Measurements from ENCODE around the gene PROM1.

The PROM1 gene

GRCh38 chr4:15989424-15989823 is 94.4 kb downstream of the PROM1 start:
- H3K4me1 ChIP-seq (ENCODE audit: low read length), result no peaks in the 10 kb centered on the region
- no peak overlapping the region for H3K4me3 ChIP-seq (ENCODE audit: low read length)
- no peak for DNase-seq
- H3K27ac ChIP-seq (ENCODE audit: low read length), result no peak overlapping the region
- H3K9ac ChIP-seq (ENCODE audit: low read length), result no peak overlapping the region
- H3K27me3 ChIP-seq (replicated peaks; ENCODE audit: insufficient read depth, low read length), result no peaks in the 10 kb centered on the region
- no peak for TF ChIP-seq CTCF (IDR thresholded peaks at IDR 0.05; ENCODE audit: low read length)
- TF ChIP-seq EZH2phosphoT487 (IDR thresholded peaks at IDR 0.05; ENCODE audit: low read length), result no peak
- no peak overlapping the region for H2AFZ ChIP-seq (ENCODE audit: low read length)
- H3K4me2 ChIP-seq (ENCODE audit: low read depth, low read length), result no peak overlapping the region
- no peaks in the 10 kb centered on the region for H3K79me2 ChIP-seq (ENCODE audit: low read length)
- no peaks in the 10 kb centered on the region for H3K9me2 ChIP-seq (replicated peaks; ENCODE audit: insufficient read depth, low read length)
- no peaks in the 10 kb centered on the region for H3F3A ChIP-seq (ENCODE audit: insufficient read depth, low read length)
- H3K36me3 ChIP-seq (replicated peaks; ENCODE audit: insufficient read depth, low read length), result no peaks in the 10 kb centered on the region
- H4K20me1 ChIP-seq (ENCODE audit: insufficient read depth, low read length), result no peaks in the 10 kb centered on the region
- no peaks in the 10 kb centered on the region for H3K9me3 ChIP-seq (replicated peaks; ENCODE audit: insufficient read depth, low read length)

GRCh38 chr4:15988222-15988621 is 95.6 kb downstream of the PROM1 start:
- no peaks in the 10 kb centered on the region for H3F3A ChIP-seq (ENCODE audit: insufficient read depth, low read length)
- H3K9ac ChIP-seq (ENCODE audit: low read length), result no peak overlapping the region
- H3K4me1 ChIP-seq (ENCODE audit: low read length), result no peaks in the 10 kb centered on the region
- no peak overlapping the region for H3K27ac ChIP-seq (ENCODE audit: low read length)
- no peaks in the 10 kb centered on the region for H4K20me1 ChIP-seq (ENCODE audit: insufficient read depth, low read length)
- H3K9me3 ChIP-seq (replicated peaks; ENCODE audit: insufficient read depth, low read length), result no peaks in the 10 kb centered on the region
- no peak overlapping the region for H3K4me2 ChIP-seq (ENCODE audit: low read depth, low read length)
- H3K4me3 ChIP-seq (ENCODE audit: low read length), result no peak overlapping the region
- H3K27me3 ChIP-seq (replicated peaks; ENCODE audit: insufficient read depth, low read length), result no peaks in the 10 kb centered on the region
- H3K36me3 ChIP-seq (replicated peaks; ENCODE audit: insufficient read depth, low read length), result no peaks in the 10 kb centered on the region
- TF ChIP-seq EZH2 (optimal IDR thresholded peaks at IDR 0.05; ENCODE audit: low read depth, low read length), result no peak
- no peak for TF ChIP-seq CTCF (IDR thresholded peaks at IDR 0.05; ENCODE audit: low read length)
- TF ChIP-seq EZH2phosphoT487 (IDR thresholded peaks at IDR 0.05; ENCODE audit: low read length), result no peak
- no peaks in the 10 kb centered on the region for H3K9me2 ChIP-seq (replicated peaks; ENCODE audit: insufficient read depth, low read length)
- H2AFZ ChIP-seq (ENCODE audit: low read length), result no peak overlapping the region
- no peaks in the 10 kb centered on the region for H3K79me2 ChIP-seq (ENCODE audit: low read length)
- no peak for DNase-seq

DNA sequence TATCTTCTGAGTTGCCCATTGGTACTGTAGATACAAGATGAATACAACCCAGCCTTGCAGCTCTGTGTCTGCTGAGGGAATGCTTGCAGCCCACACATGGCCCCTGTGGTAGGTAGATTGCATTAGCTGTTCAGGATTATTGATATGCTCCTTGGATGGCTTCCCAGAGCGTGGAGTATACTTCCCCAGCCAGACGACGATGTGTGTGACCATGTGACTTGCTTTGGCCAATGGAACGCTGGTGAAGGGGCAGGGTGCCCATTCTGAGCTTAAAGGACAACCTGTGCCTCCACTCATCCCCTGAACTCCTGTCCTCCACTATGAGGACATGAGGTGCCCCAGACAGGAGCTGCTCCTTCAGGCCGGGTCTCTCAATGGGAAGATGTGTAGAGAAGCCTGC is 96.9 kb downstream of the PROM1 start:
- Histone ChIP-seq H3K9me2 (replicated peaks; ENCODE audit: insufficient read depth, low read length) (no peaks in the 10 kb centered on the region), H3K27me3 (replicated peaks; ENCODE audit: insufficient read depth, low read length) (no peaks in the 10 kb centered on the region), H3K4me3 (ENCODE audit: low read length) (no peak overlapping the region), H2AFZ (ENCODE audit: low read length) (no peak overlapping the region), H4K20me1 (ENCODE audit: insufficient read depth, low read length) (no peaks in the 10 kb centered on the region), H3K79me2 (ENCODE audit: low read length) (no peaks in the 10 kb centered on the region), H3K9ac (ENCODE audit: low read length) (no peak overlapping the region), H3F3A (ENCODE audit: insufficient read depth, low read length) (no peaks in the 10 kb centered on the region), H3K36me3 (replicated peaks; ENCODE audit: insufficient read depth, low read length) (no peaks in the 10 kb centered on the region), H3K4me1 (ENCODE audit: low read length) (no peaks in the 10 kb centered on the region), H3K27ac (ENCODE audit: low read length) (no peak overlapping the region), H3K9me3 (replicated peaks; ENCODE audit: insufficient read depth, low read length) (no peaks in the 10 kb centered on the region), H3K4me2 (ENCODE audit: low read depth, low read length) (no peak overlapping the region)
- TF ChIP-seq EZH2 (optimal IDR thresholded peaks at IDR 0.05; ENCODE audit: low read depth, low read length) (no peak), CTCF (IDR thresholded peaks at IDR 0.05; ENCODE audit: low read length) (no peak), EZH2phosphoT487 (IDR thresholded peaks at IDR 0.05; ENCODE audit: low read length) (no peak)
- DNase-seq, result no peak
